ENCODE results near the gene UCN. TPM values are rescaled to one million over a fixed set of nuclear protein-coding genes. Genes with fewer than 3 reads are reported as not detected.
A peak's percentile ranks its signal among the peaks of the same experiment; 100 is the strongest.
"Not testable (repeated sequence)": the region's sequence is repeated elsewhere in the genome, so short reads cannot be mapped to it uniquely, and the experiment has no call there.

UCN gene
- total and polyA plus RNA-seq, 2 donors (not counting 1 experiment from before 2014, with no cell fraction given) = 1.2 TPM; not detected in 1

- Histone ChIP-seq H3K36me3 (ENCODE audit: control insufficient read depth, insufficient read depth, low read length) (no peaks in the 10 kb centered on the region), H3K9me3 (ENCODE audit: control insufficient read depth, insufficient read depth, low read depth, low read length) (no peaks in the 10 kb centered on the region), H3K9ac (ENCODE audit: insufficient read depth, low read length) (no peak overlapping the region), H3K27me3 (ENCODE audit: control insufficient read depth, insufficient read depth, low read length) (peaks cover 40% of the 10 kb centered on the region), H3K4me2 (ENCODE audit: extremely low read depth, insufficient read depth, low read length) (no peak overlapping the region), H3K4me3 (replicated peaks in 1 of 4; ENCODE audit: control extremely low read depth in 1 of 4, insufficient read depth in 1 of 4, low read depth in 3 of 4, low read length in 4 of 4) (peak overlapping the region in 2 of 4 experiments; percentile 17), H3K27ac (ENCODE audit: insufficient read depth, low read length) (no peak overlapping the region), H2AFZ (ENCODE audit: low read length) (peak overlapping the region; percentile 54), H3K79me2 (ENCODE audit: control insufficient read depth, insufficient read depth, low read length) (no peaks in the 10 kb centered on the region), H3K4me1 (ENCODE audit: control insufficient read depth, extremely low read depth, insufficient read depth, low read length) (no peaks in the 10 kb centered on the region), H4K20me1 (ENCODE audit: control insufficient read depth, extremely low read depth, insufficient read depth, low read length) (no peaks in the 10 kb centered on the region)
- TF ChIP-seq EZH2 (IDR thresholded peaks at IDR 0.05; ENCODE audit: low read length, missing control alignments) (no peak), CTCF (conservative IDR thresholded peaks at IDR 0.05 in 1 of 2, IDR thresholded peaks at IDR 0.05 in 1 of 2; ENCODE audit: low read depth in 1 of 2, low read length in 2 of 2) (peak; percentile 89 to 90)
- peak; percentile 54 to 79 for DNase-seq (ENCODE audit: low read depth in 2 of 2)
These were observed 4.9 kb downstream of the UCN start for GRCh38 chr2:27303093-27304025.

DNA sequence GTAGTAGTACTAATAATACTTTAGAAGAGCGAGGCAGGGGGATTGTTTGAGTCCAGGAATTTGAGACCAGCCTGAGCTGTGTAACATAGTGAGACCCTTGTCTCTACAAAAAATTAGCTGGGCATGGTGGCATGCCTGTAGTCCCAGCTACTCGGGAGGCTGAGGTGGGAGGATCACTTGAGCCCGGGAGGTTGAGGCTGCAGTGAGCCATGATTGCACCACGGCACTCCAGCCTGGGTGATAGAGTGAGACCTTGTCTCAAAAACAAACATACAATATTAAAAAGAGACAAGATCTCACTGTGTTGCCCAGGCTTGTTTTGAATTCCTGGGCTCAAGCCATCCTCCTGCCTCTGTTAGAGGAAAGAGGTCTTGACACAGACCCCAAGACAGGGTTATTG, 7.6 kb downstream of the UCN start:
- H3K9ac ChIP-seq (ENCODE audit: insufficient read depth, low read length); H3K4me1 ChIP-seq (ENCODE audit: control insufficient read depth, extremely low read depth, insufficient read depth, low read length); H2AFZ ChIP-seq (ENCODE audit: low read length); H3K79me2 ChIP-seq (ENCODE audit: control insufficient read depth, insufficient read depth, low read length); H4K20me1 ChIP-seq (ENCODE audit: control insufficient read depth, extremely low read depth, insufficient read depth, low read length); DNase-seq (ENCODE audit: low read depth in 2 of 2); H3K4me2 ChIP-seq (ENCODE audit: extremely low read depth, insufficient read depth, low read length); H3K9me3 ChIP-seq (ENCODE audit: control insufficient read depth, insufficient read depth, low read depth, low read length); H3K4me3 ChIP-seq (replicated peaks in 1 of 4; ENCODE audit: control extremely low read depth in 1 of 4, insufficient read depth in 1 of 4, low read depth in 3 of 4, low read length in 4 of 4); H3K36me3 ChIP-seq (ENCODE audit: control insufficient read depth, insufficient read depth, low read length); H3K27ac ChIP-seq (ENCODE audit: insufficient read depth, low read length): not testable (repeated sequence)
- H3K27me3 ChIP-seq (ENCODE audit: control insufficient read depth, insufficient read depth, low read length) = peaks cover 16% of the 10 kb centered on the region

DNA sequence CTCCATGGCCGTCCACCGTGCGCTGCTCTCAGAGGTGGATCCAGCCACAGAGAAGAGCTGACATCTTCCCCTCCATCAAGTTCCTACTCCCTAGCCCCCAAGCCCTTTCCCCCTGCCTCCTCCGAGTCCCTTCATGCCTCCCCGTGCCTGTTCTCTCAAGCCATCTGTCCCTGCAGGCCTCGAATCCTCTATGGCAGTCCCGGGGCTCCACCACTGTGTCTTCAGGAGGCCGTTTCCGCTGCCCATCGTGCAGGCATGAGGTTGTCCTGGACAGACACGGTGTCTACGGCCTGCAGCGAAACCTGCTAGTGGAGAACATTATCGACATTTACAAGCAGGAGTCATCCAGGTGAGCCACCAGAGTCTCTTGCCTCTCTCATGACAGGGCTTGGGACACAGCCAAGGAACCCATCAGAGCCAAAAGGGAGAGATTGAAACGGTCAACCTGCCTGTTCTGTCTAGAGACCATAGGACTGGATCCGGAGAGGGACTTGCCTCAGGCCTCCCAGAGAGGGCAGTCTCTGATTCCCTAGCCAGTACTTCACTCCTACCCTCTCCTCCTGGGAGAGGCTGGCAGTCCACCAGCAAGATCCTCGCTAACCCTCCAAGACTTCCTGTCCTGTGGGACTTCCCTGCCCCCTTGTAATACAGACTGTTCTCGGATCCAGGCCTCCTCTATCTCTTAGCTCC, 9.7 kb downstream of the UCN start:
- TF ChIP-seq CTCF (conservative IDR thresholded peaks at IDR 0.05 in 1 of 2, IDR thresholded peaks at IDR 0.05 in 1 of 2; ENCODE audit: low read depth in 1 of 2, low read length in 2 of 2) (no peak), EZH2 (IDR thresholded peaks at IDR 0.05; ENCODE audit: low read length, missing control alignments) (no peak)
- no peak overlapping the region for H3K4me2 ChIP-seq (ENCODE audit: extremely low read depth, insufficient read depth, low read length)
- H3K4me3 ChIP-seq (replicated peaks in 1 of 4; ENCODE audit: control extremely low read depth in 1 of 4, insufficient read depth in 1 of 4, low read depth in 3 of 4, low read length in 4 of 4) = no peak overlapping the region
- no peaks in the 10 kb centered on the region for H4K20me1 ChIP-seq (ENCODE audit: control insufficient read depth, extremely low read depth, insufficient read depth, low read length)
- no peaks in the 10 kb centered on the region for H3K9me3 ChIP-seq (ENCODE audit: control insufficient read depth, insufficient read depth, low read depth, low read length)
- H3K36me3 ChIP-seq (ENCODE audit: control insufficient read depth, insufficient read depth, low read length) = no peaks in the 10 kb centered on the region
- peaks cover 4% of the 10 kb centered on the region for H3K4me1 ChIP-seq (ENCODE audit: control insufficient read depth, extremely low read depth, insufficient read depth, low read length)
- peaks cover 8% of the 10 kb centered on the region for H3K27me3 ChIP-seq (ENCODE audit: control insufficient read depth, insufficient read depth, low read length)
- no peak overlapping the region for H3K9ac ChIP-seq (ENCODE audit: insufficient read depth, low read length)
- no peak overlapping the region for H2AFZ ChIP-seq (ENCODE audit: low read length)
- no peak overlapping the region for H3K27ac ChIP-seq (ENCODE audit: insufficient read depth, low read length)
- DNase-seq (ENCODE audit: low read depth in 2 of 2) = no peak
- no peaks in the 10 kb centered on the region for H3K79me2 ChIP-seq (ENCODE audit: control insufficient read depth, insufficient read depth, low read length)
